HG03432 (cell line): ENCODE data around the gene GRIA2.
"Not testable (repeated sequence)": the region's sequence is repeated elsewhere in the genome, so short reads cannot be mapped to it uniquely, and the experiment has no call there.

Experiments
- ATAC-seq: cut with Tn5 transposase; IDR thresholded peaks from one replicate; pipeline ENCODE4 v1.9.1; 2021; ENCODE audit warnings: mild to moderate bottlenecking, moderate library complexity; ENCODE audit not compliant: unreplicated experiment

Gene GRIA2

DNA sequence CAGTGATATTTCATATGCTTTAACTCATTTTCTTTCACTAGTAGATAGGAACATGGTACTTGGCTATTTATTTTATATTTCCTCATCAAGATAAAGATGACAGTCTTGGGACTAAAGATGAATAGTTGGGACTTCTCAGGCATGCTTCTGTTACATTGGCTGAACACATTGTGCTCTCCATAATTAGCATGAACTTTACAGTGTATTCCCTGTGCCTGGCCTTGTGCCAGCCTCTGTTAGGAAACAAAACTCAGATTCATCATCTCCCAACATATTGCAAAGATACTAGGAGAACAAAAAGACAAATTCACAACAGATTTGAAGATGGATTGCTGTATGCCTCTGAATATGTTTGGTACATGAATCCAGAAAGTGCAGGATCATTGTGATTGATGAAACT, 26.4 kb downstream of the GRIA2 start:
- no peak for ATAC-seq

DNA sequence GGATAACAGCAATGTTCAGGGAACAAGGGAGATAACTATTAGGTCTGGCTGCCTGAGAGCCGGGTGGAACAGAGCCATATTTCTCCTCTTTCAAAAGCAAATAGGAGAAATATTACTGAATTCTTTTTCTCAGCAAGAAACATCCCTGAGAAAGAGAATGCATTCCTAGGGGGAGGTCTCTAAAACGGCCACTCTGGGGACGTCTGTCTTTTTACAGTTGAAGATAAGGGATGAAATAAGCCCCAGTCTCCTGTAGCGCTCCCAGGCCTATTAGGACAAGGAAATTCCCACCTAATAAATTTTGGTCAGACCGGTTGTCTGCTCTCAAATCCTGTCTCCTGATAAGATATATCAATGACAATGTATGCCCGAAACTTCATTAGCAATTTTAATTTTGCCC, 37.6 kb downstream of the GRIA2 start:
- not testable (repeated sequence) for ATAC-seq

DNA sequence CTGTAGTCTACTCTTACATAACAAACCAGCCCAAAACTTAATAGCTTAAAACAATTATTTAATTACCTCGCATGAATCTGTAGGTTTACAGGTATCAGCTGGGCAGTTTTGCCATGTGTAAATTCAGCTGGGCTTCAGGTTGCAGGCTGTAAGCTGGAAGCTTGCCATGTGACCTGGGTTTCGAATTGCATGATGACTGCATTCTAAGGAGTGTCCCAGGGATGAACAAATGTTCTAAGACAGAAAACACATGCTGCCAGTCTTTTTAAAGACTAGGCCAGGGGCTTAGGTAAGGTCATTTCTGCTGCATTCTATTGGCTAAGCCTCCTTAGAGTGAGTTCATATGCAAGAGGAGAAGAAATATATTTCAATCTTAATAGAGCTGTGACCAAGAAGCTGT, 44.8 kb downstream of the GRIA2 start:
- ATAC-seq: no peak

DNA sequence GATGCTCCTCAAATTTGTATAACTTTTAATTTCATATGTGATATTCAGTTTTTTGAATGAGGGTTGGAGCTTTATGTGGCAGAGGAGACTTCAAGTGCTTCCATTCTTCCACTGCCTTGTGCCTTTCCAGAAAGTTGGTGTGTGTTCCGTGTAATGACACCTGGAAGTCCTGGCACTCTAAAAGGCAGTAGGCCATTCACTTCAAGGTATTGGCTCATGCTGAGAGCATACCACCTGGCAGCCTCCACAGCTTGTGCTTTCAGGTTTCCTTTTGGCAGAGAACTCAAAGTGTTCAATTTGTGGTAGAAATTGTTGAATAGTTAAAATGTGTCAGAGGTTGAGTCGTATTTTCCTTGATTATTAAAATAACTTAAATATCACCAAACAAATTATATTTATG, 49.6 kb downstream of the GRIA2 start:
- ATAC-seq: no peak

DNA sequence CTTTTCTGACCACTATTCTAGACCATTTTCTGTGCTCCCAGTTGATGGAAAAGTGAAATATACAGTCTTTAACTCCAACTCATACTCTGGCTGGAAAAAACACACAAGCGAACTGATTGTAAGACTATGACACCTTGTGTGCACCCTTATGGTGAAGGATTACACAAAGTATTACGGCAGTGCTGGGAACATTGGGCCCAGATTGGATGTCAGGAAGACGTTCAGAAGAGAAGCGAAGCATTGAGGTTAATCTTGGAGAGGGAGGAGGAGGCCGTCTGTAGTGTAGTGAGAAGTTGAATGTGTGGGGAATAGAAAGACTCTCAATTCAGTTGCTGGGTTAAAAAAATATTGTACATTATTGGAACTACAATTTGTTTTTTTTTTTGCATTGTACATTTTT, 50.0 kb downstream of the GRIA2 start:
- ATAC-seq: no peak

DNA sequence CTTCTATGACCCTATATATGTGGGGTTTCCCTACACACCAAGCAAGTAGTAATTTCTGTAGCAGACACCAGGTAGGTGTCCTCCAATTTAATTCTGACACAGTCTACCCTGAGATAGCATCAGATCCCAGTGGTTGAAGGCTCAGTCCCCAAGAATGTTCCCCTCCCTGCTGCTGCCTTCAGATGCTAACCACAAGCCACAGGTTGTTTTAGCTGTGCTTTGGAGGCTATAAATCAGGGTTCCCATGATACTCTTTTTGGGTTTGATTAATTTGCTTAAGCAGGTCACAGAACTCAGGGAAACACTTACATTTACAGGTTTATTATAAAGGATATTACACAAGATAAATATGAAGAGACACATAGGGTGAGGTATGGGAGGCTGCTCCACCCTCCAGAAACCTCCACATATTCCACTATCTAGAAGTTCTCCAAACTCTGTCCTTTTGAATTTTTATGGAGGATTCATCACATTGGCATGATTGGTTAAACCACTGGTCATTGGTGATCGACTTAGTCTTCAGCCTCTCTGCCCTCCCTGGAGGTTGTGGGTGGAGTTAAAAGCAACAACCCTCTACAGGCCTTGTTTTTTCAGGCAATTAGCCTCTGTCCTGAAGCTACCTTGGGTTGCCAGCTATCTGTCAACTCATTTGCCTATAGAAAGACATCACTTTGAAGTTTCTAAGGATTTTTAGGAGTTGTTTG, 50.8 kb downstream of the GRIA2 start:
- no peak for ATAC-seq

DNA sequence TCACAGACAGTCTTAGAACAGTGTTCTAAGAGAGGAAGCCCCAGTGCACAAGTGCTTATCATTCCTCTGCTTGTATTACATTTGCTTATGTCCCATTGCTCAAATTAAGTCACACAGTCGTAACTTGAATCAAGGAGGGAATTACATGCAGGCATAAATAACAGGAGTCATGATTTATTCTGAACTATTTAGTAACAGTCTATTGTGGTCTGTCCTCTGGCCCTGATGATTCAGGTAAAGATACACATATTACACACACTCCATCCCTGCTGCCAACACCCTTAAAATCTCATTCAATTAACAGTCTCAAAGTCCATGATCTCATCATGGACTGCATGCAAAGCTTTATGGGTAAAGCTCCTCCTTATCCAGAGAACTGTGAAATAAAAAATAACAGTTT, 60.1 kb downstream of the GRIA2 start:
- ATAC-seq: no peak

DNA sequence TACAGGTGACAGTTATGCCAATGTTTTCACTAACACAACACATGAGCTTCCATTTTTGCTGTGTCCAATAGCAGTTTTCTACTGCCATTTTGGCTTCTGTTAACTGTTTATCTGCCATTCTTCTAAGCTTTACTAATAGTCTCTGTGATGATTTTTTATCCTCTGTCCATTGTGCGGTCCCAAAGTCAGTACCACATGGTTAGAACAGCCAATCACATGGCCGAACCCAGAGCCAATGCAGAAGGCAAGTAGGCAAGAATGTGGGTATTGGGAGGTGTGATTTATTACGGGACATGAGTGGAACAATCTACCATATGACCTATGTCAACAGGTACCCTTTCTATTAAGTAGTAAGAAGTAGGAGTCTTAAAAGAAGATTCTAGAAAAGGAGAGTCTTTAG, 61.5 kb downstream of the GRIA2 start:
- ATAC-seq: no peak

DNA sequence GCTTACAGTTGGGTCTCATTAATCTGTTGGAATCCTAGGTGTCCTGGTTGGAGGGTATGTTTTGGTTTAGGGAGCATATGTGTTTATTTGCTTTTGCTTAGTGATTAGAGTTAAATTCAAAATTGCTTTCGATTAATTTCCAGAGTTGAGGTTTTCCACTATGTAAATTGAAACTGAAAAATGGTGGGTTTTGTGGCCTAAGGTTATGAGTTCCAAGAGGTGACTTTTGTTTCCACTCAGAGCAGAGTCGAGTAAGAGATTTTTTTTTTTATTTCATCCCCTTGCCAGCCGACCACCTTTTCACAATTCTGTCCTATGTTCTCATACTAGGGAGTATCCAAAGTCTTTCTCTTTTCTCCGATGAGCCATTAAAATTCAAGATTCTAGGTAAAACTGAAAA, 66.9 kb downstream of the GRIA2 start:
- ATAC-seq: no peak

DNA sequence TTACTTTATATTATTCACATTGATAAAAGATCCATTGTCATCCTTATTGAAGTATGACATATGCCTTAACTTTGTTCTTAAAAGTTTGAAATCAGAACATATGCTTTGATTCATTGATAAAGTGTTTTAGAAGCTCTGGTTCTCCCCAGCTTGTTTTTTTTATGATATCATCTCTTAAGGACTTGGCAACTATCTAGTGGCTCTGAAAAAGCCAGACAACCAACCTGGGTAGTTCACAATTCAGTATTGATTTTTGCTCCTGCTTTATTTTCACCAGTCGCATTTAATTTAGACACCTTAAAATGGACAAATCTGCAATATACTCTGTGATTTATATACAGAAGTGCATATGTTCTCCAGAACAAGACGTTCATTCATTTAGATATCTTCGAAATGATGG, 70.1 kb downstream of the GRIA2 start:
- no peak for ATAC-seq

DNA sequence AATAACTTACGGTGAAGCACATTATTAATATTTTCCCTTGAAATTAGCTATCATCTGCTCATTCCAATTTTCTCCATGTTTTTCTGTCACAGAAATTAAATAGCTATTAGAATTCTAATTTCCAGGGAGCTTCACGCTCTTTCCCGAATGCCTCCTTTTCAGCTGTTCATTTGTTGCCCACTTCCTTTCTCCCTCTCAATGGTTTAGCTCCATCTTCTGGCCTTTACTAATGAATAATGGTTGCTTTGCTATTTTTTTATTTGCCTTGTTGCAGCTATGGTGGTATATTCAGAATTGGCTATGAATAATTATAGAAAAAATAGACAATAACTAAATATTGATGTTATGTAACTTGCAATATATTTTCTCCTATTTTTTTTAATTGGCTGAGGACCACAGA, 70.5 kb downstream of the GRIA2 start:
- no peak for ATAC-seq

DNA sequence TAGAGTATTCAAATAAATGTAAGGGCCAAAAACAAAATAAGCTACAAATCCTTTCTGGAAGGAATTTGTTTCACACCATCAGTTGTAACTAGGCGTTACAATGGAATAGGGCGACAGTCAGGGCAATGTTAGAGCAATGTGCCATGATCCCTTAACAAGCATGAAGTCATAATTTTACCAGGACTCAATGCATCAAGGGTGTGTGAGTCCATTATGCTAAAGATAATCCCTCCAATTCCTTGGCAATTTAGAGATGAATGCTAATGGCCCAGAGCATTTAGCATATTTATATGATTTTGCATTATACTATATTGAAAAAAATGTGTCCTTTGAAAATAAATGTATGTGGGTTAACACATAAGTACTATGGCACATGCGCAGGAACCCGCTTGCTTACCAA, 73.1 kb downstream of the GRIA2 start:
- ATAC-seq: no peak

DNA sequence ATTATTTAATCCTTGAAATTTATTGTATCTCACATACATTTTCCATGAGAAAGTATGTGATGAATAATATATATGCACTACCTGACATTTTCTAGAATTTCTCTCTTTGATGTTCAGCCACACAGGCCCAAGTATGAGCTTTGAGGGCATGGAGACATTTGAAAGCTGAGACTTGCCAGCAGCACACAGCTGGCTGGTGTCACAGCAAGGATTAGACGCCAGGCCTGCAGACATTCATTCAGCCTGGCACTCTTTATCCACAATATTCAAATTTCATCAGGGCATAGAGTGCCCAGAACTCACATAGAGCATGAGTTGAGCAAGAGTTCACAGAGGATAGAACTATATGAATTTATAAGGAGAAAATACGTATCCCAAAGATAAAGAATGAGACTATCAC, 74.0 kb downstream of the GRIA2 start:
- ATAC-seq: no peak

DNA sequence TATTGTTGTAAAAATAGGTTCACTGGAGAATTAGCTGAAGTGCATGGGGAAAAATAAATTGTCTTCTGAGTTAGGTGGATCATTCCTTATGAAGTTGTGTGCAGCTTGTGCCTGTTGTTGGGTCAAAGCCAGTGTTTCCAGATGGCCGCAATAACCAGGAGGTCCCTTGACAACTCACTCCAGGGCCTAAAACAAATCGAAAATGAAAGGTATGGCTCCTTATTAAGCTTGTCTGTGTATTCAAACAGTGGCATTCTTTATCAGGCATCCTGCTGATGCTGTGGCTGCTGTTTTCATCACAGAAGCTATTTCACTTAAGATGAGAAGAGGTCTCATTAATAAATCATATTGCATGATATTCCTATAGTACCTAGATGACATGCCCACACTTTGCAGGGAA, 80.2 kb downstream of the GRIA2 start:
- ATAC-seq: no peak

DNA sequence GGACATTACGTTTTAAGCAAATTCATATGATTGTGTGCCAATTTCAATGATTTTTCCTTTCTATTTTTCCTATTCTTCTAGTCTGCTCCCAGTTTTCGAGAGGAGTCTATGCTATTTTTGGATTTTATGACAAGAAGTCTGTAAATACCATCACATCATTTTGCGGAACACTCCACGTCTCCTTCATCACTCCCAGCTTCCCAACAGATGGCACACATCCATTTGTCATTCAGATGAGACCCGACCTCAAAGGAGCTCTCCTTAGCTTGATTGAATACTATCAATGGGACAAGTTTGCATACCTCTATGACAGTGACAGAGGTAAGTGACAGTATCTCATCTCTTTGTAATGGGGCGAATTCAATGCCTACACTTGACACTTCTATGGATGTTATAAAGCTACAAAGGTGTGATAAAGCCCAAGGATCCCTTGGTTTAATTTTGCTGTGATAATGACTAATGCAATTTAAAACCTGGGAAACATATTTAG, 83.0 kb downstream of the GRIA2 start:
- ATAC-seq: no peak

DNA sequence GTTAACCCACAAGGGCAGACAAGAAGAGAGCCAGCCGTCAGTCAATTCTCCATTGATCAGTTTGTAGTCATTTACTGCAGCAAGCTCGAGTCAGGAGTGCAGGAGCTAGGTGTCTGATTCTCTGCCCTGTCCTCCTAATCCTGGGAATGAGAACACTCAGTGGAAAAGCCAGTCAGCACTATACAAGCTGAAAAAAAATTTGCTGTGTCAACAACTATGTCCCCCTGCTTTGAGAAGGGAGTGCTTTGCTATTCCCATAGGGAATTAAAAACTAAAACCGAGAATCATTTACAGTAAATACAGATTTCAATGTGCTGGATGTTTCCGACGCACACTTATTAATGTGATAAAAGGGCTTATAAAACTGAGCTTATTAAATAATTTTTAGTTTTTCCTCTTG, 84.2 kb downstream of the GRIA2 start:
- ATAC-seq: no peak

DNA sequence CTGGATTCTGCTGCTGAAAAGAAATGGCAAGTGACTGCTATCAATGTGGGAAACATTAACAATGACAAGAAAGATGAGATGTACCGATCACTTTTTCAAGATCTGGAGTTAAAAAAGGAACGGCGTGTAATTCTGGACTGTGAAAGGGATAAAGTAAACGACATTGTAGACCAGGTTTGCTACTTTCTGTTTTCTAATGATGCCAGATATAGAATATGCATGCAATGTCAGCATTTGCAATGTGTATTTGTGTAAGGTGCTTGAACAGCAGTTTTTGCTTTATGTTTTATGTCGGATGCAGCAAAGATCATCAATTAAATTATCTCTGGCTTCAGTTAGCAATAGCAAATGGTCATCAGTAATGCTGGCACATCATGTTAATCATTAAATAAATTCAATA, 92.2 kb downstream of the GRIA2 start:
- ATAC-seq: no peak

DNA sequence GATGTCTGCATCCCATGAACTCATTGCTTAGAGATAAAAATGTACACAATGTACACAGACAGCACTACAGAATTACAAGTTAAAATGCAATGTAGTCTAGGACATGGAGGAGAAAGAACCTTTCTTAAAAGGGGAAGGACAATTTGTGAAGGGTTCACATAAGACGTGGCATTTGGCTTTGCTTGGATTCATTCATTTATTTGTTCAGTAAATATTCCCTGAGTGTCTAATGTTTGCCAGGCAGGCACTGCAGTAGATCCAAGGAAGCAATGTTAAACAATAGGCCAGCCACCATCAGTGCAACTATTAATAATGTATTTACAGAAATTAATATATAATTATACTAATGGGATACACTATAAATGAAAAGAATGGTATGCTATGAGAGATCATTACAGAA, 94.4 kb downstream of the GRIA2 start:
- no peak for ATAC-seq

DNA sequence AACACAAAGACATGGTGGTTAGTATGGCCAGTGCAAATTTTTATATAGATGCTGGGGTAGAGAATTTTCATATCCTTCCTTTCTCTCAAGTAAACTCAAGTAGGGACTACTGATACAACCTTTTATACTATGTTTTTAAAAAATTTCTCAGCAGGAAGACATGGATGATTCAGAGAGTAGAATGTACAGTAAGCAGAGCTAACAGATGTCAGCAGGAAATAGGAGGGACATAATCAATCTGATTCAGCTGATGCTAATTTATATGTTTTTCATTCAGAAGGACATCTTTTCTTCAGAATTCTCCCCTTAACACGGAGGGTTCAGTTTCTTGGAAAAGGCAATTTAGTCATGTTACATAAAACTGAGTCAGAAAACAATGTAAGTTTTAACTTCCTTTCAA, 95.4 kb downstream of the GRIA2 start:
- ATAC-seq: no peak

DNA sequence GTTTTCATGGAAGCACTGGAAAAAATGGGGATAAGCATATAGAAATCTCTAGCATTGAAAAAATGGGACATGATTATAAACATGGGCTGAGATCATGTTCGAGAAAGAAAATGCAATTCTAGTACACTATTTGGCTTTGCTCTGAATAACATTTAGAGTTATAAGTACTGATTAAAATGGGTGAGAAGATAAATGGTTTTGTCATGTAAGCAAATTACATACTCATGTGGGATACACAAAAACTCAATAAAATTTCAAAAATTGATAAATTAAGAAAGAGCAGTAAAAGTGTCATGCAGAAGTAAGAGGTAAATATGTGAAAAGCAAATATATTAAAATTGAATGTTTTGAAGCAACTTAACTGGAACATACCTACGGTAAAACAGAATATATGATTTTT, 99.6 kb downstream of the GRIA2 start:
- ATAC-seq: no peak

DNA sequence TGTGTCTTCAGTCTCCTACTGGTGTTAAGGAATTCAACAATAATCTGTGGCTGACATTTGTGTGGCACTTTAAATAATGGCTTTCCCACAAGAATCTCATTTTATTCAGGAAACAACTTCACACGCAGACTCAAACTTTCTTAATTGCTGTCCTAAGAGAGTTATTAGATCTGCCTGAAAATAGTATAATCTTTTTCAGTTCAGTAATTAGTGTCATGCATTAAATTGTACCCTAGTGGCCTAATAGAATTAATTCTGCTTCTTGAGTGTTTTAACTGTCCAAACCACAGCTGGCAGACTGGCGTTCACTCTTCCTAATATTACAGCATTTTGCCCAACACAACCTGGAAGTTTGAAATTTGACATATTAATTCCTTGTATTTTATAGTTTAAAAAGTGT, 107.1 kb downstream of the GRIA2 start:
- no peak for ATAC-seq

DNA sequence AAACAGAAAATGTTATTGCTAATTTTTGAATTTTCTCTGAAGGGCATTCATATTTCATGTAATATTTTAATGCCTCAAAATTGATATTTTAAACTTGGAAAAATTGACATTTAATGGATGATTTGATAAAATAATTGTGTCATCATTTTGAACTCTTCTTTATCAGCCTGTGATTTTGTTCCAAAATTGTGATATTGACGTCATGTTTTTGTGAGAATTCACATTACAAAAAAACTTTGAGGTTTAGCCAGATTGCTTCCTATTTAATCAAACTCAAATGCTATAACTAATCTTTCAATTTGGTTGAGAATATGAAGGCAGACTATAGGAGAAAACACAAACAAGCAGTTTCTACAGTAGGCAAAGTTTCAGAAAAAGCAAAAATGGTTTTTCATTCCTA, 137.4 kb downstream of the GRIA2 start:
- ATAC-seq: no peak

DNA sequence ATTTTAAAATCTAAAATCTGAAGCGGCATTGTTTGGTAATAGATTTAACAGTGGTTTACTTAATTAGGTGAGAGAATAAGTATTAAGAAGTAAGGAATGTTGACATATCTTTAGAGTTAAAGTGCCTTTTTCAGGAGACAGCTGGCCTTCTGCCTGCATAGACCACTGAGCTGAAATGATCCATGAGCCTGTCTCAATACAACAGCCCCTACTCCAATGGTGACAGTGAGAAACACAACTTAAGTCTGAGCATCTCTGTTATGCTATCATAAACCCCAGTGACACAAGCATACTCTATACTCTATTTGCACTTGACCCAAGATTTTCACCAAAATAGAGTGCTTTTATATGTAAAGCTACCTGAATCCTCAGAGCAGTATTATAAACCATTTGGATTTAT, 137.9 kb downstream of the GRIA2 start:
- ATAC-seq: no peak
